Measurements from ENCODE around the gene GCSH.

DNA sequence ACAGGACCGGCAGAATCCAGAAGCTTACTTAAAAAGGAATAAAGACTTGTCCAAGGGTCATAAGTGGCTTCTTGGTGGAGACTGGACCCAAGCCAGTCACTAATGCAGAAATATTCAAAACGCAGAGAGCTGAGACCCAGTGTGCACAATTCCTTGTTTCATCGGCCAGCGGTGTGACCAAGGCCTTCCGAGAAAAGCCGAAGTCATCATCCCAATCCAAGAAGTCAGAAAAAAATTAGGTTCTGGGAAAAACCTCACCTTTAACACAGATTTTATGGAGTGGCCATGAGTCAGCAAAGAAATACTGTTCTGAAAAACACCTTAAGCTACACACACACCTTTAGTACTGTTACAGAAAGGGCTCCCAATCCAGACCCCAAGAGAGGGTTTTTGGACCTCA, 1.0 kb upstream of the GCSH start:
- TF ChIP-seq CTCF (IDR thresholded peaks at IDR 0.05): no peak
- TF ChIP-seq POLR2AphosphoS5 (IDR thresholded peaks at IDR 0.05): no peak
- TF ChIP-seq POLR2A (IDR thresholded peaks at IDR 0.05): no peak

All from transverse colon (tissue), 4 donors.